Neural progenitor cell (in vitro differentiated cells): ENCODE measurements around the gene SOD2. TPM values are rescaled to one million over a fixed set of nuclear protein-coding genes. Genes with fewer than 3 reads are reported as not detected.
"Not testable (repeated sequence)": the region's sequence is repeated elsewhere in the genome, so short reads cannot be mapped to it uniquely, and the experiment has no call there.

Experiments
- DNase-seq: peaks from one replicate; pipeline ENCODE4 v3.0.0-alpha.2; 2016; ENCODE audit warnings: low spot score
- H2AFZ ChIP-seq: fragments of 200-600 bp; sonication (generic); replicated peaks from 2 replicates; pipeline ENCODE4 v1.6.1; 2016; ENCODE audit warnings: antibody characterized with exemption
- H3F3A ChIP-seq: fragments of 200-600 bp; sonication (generic); 2 replicates; pipeline ENCODE4 v1.6.1; 2016; ENCODE audit warnings: antibody characterized with exemption, low read depth
- H3K27ac ChIP-seq: fragments of 200-600 bp; sonication (generic); 2 replicates; pipeline ENCODE4 v1.5.1; 2016; ENCODE audit warnings: mild to moderate bottlenecking
- H3K27me3 ChIP-seq: fragments of 200-600 bp; sonication (generic); 2 replicates; pipeline ENCODE4 v1.6.1; 2016; ENCODE audit warnings: mild to moderate bottlenecking, moderate library complexity
- H3K36me3 ChIP-seq: fragments of 200-600 bp; sonication (generic); 2 replicates; pipeline ENCODE4 v1.5.1; 2016
- H3K4me1 ChIP-seq: fragments of 200-600 bp; sonication (generic); 2 replicates; pipeline ENCODE4 v1.6.1; 2016; ENCODE audit warnings: mixed run types
- H3K4me2 ChIP-seq: fragments of 200-600 bp; sonication (generic); 2 replicates; pipeline ENCODE4 v1.6.1; 2016
- H3K4me3 ChIP-seq: fragments of 200-600 bp; sonication (generic); 2 replicates; pipeline ENCODE4 v1.5.1; 2016
- H3K79me2 ChIP-seq: fragments of 200-600 bp; sonication (generic); 2 replicates; pipeline ENCODE4 v1.6.1; 2016; ENCODE audit warnings: low read depth
- H3K9ac ChIP-seq: fragments of 200-600 bp; sonication (generic); 2 replicates; pipeline ENCODE4 v1.6.1; 2016
- H3K9me3 ChIP-seq: fragments of 200-600 bp; sonication (generic); 2 replicates; pipeline ENCODE4 v1.5.1; 2016; ENCODE audit warnings: low read depth
- H4K20me1 ChIP-seq: fragments of 200-600 bp; sonication (generic); 2 replicates; pipeline ENCODE4 v1.6.1; 2016; ENCODE audit warnings: low read depth
- H3K27ac Mint-ChIP-seq: 3 replicates; pipeline ENCODE4 v1.8.0; 2021; ENCODE audit warnings: mixed read lengths
- H3K27me3 Mint-ChIP-seq: 2 replicates; pipeline ENCODE4 v1.8.0; 2022; ENCODE audit warnings: low read depth, mild to moderate bottlenecking, inconsistent platforms, moderate library complexity, mixed read lengths; ENCODE audit not compliant: insufficient read depth
- H3K36me3 Mint-ChIP-seq: 3 replicates; pipeline ENCODE4 v1.8.0; 2021; ENCODE audit warnings: mixed read lengths
- H3K4me1 Mint-ChIP-seq: 3 replicates; pipeline ENCODE4 v1.8.0; 2021; ENCODE audit warnings: mixed read lengths
- H3K4me3 Mint-ChIP-seq: 3 replicates; pipeline ENCODE4 v1.8.0; 2021; ENCODE audit warnings: mild to moderate bottlenecking, moderate library complexity, mixed read lengths
- H3K9me3 Mint-ChIP-seq: 3 replicates; pipeline ENCODE4 v1.8.0; 2020; ENCODE audit warnings: mixed read lengths
- EZH2 ChIP-seq: fragments of 200-600 bp; sonication (generic); IDR thresholded peaks from 2 replicates; pipeline ENCODE4 v1.6.1; 2017; ENCODE audit warnings: antibody characterized with exemption, mild to moderate bottlenecking, moderate library complexity
- EZH2phosphoT487 ChIP-seq: fragments of 200-600 bp; sonication (generic); IDR thresholded peaks from 2 replicates; pipeline ENCODE4 v1.6.1; 2017; ENCODE audit warnings: antibody characterized with exemption
- total RNA-seq: library from RNA; depleted of rRNA; stranded (reverse); fragments of >200 nt; gene quantifications from 2 replicates; pipeline ENCODE4 v1.2.3, GENCODE V29; 2015; ENCODE audit warnings: low replicate concordance
- TF ChIP-seq, protein P1 (sequence below): fragments of 200-600 bp; sonication (generic); IDR thresholded peaks from 2 replicates; pipeline ENCODE4 v1.5.1; 2017; ENCODE audit warnings: antibody characterized with exemption, mild to moderate bottlenecking

Gene SOD2
- total RNA-seq, 1 donor from 2014 or later, result 67.2 TPM

DNA sequence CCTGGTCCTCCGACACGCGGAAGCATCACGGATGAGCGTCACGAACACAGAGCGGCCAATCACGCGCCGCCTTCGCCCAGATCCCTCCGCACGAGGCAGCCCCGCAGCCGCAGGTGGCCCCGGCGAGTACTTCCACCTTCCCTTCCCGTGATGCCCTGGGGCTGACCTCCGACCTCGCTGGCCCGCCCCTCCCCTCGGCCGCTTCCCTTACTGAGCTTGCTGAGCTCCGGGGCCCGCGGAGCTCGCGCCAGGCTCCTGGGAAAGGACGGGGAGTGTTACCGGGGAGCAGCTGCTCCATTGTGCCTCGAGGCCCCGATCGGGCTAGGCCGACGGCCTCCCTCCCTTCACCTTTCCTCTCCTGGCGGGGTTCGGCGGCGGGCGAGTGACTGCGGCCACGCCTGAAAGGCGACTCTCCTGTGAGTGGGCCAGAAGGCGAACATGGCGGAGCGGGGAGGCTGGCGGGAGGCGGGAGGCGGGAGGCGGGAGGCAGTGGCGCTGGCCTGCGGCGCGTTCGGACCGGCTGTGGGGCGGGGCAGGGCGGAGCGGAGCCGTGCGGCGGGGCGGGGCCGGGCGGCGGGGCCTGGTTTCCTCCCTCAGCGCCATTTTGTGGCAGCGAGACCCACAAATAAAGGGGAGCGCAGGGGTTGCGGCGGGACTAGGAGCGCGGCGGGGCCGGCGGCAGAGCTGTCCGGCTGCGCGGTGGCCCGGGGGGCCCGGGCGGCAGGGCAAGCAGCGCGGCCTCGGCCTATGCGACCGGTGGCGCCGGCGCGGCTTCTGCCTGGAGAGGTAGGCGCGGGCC, 34.1 kb upstream of the SOD2 start, which contains the start of gene WTAP:
TSS of gene WTAP (plus strand) at position 589 of the 799 bp plus-strand sequence. CDS start 8,760 bp downstream, outside the sequence.
- Histone ChIP-seq H3K9ac (peak within 1 kb of the TSS; percentile 99), H2AFZ (peak within 1 kb of the TSS; percentile 70), H3K4me3 (peak within 1 kb of the TSS; percentile 97), H3K9me3 (no peaks in the 10 kb centered on the region), H3K4me2 (peak within 1 kb of the TSS; percentile 97), H3K4me1 (peaks cover 26% of the 10 kb centered on the region), H3K36me3 (no peaks in the 10 kb centered on the region), H3F3A (peaks cover 30% of the 10 kb centered on the region), H3K27ac (peak within 1 kb of the TSS; percentile 99), H4K20me1 (peaks cover 43% of the 10 kb centered on the region), H3K27me3 (no peaks in the 10 kb centered on the region), H3K79me2 (peaks cover 94% of the 10 kb centered on the region)
- no peaks in the 10 kb centered on the region for H3K9me3 Mint-ChIP-seq
- peak; percentile 95 for DNase-seq
- no peak for TF ChIP-seq EZH2phosphoT487
- TF ChIP-seq, protein P1, sequence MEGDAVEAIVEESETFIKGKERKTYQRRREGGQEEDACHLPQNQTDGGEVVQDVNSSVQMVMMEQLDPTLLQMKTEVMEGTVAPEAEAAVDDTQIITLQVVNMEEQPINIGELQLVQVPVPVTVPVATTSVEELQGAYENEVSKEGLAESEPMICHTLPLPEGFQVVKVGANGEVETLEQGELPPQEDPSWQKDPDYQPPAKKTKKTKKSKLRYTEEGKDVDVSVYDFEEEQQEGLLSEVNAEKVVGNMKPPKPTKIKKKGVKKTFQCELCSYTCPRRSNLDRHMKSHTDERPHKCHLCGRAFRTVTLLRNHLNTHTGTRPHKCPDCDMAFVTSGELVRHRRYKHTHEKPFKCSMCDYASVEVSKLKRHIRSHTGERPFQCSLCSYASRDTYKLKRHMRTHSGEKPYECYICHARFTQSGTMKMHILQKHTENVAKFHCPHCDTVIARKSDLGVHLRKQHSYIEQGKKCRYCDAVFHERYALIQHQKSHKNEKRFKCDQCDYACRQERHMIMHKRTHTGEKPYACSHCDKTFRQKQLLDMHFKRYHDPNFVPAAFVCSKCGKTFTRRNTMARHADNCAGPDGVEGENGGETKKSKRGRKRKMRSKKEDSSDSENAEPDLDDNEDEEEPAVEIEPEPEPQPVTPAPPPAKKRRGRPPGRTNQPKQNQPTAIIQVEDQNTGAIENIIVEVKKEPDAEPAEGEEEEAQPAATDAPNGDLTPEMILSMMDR, result no peak
- no peak for TF ChIP-seq EZH2
- H3K4me1 Mint-ChIP-seq, result peaks cover 28% of the 10 kb centered on the region
- peaks cover 24% of the 10 kb centered on the region for H3K36me3 Mint-ChIP-seq
- peak within 1 kb of the TSS; percentile 100 for H3K27ac Mint-ChIP-seq
- H3K4me3 Mint-ChIP-seq, result peak within 1 kb of the TSS; percentile 97
- peaks cover 3% of the 10 kb centered on the region for H3K27me3 Mint-ChIP-seq

- Histone ChIP-seq H3K27ac (peak overlapping the region; percentile 99), H3K79me2 (peaks cover 94% of the 10 kb centered on the region), H2AFZ (peak overlapping the region; percentile 70), H3K4me3 (peak overlapping the region; percentile 97), H3K27me3 (no peaks in the 10 kb centered on the region), H3K4me2 (peak overlapping the region; percentile 97), H3K36me3 (no peaks in the 10 kb centered on the region), H3K9me3 (no peaks in the 10 kb centered on the region), H3K4me1 (peaks cover 26% of the 10 kb centered on the region), H4K20me1 (peaks cover 35% of the 10 kb centered on the region), H3K9ac (peak overlapping the region; percentile 83), H3F3A (peaks cover 30% of the 10 kb centered on the region)
- H3K9me3 Mint-ChIP-seq, result no peaks in the 10 kb centered on the region
- peaks cover 22% of the 10 kb centered on the region for H3K36me3 Mint-ChIP-seq
- DNase-seq, result peak; percentile 86
- peak overlapping the region; percentile 97 for H3K4me3 Mint-ChIP-seq
- H3K4me1 Mint-ChIP-seq, result peaks cover 28% of the 10 kb centered on the region
- H3K27me3 Mint-ChIP-seq, result peaks cover 3% of the 10 kb centered on the region
- peak overlapping the region; percentile 100 for H3K27ac Mint-ChIP-seq
- TF ChIP-seq EZH2, result no peak
- peak; percentile 25 for TF ChIP-seq EZH2phosphoT487
- TF ChIP-seq, protein P1, result no peak
Observed at GRCh38 chr6:159726255-159726917, 33.3 kb upstream of the SOD2 start.

DNA sequence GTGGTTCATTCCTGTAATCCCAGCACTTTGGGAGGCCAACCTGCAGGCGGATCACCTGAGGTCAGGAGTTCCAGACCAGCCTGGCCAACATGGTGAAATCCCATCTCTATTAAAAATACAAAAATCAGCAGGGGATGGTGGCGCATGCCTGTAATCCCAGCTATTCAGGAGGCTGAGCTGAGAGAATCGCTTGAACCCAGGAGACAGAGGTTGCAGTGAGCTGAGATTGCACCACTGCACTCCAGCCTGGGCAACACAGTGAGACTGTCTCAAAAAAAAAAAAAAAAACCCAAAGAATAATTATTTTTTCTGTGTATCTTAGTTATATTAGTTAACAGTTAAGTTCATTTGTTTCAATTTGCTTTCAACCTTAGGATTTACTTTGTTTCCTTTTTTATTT, 32.2 kb upstream of the SOD2 start:
- not testable (repeated sequence) for H3K9me3 Mint-ChIP-seq, H2AFZ ChIP-seq, H3K27ac Mint-ChIP-seq, H3K9ac ChIP-seq, H3K27me3 ChIP-seq, H3K27me3 Mint-ChIP-seq, DNase-seq, H3K9me3 ChIP-seq, H3K27ac ChIP-seq, H3K36me3 ChIP-seq
- Histone ChIP-seq H4K20me1 (peaks cover 26% of the 10 kb centered on the region), H3K4me3 (peak overlapping the region; percentile 97), H3K79me2 (peaks cover 92% of the 10 kb centered on the region), H3F3A (peaks cover 30% of the 10 kb centered on the region), H3K4me2 (peak overlapping the region; percentile 97), H3K4me1 (peaks cover 21% of the 10 kb centered on the region)
- peaks cover 26% of the 10 kb centered on the region for H3K4me1 Mint-ChIP-seq
- peaks cover 17% of the 10 kb centered on the region for H3K36me3 Mint-ChIP-seq
- H3K4me3 Mint-ChIP-seq, result peak overlapping the region; percentile 64
